Stimulated activated naive CD4-positive, alpha-beta T cell (primary cell): ENCODE data around the gene PROSER2.

Experiments
- DNase-seq, 6 experiments: peaks; one replicate each; lab custom pipeline; 2025; lab: John Stamatoyannopoulos, UW

The PROSER2 gene

DNA sequence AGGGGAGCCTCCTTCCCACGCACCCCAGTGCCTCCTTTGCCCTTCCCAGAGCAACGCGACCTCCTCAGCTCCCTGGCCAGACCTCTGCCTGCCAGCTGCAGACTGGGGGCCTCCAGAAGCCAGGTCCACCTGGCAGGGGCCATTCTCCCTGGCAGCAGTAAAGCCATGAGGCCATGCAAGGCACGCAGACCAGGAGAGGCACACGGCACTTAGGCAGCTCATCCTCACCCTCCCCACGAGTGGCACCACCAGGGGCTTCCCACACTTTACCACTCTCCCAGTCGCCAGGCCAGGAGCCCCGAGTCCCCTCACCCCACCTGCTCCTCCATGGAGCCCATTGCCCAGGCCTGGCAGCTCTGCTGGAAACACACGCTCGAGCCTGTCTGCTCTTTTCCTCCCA is 85.4 kb downstream of the PROSER2 start:
- DNase-seq: no peak

DNA sequence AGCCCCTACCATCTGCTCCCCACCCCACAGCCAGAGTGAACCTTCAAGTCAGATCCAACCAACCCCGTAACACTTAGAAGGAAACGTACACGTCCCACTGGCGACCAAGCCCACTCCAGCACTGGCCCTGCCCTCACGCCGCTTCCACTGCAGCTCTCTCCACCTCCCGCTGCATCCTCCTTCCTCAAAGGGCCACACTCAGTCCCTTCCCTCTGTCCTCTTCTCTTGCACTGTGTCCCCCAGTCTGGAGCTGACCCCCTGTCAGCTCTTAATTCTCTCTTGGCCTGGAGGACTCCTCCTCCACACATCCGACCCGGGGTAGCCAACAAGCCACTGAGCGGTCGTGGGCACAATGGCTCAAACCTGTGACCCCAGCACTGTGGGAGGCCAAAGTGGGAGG is 85.8 kb downstream of the PROSER2 start:
- no peak for DNase-seq

- DNase-seq: no peak
These were observed 86.5 kb downstream of the PROSER2 start for GRCh38 chr10:11909618-11910017.

GRCh38 chr10:11910102-11910501 is 86.9 kb downstream of the PROSER2 start:
- no peak for DNase-seq

GRCh38 chr10:11913079-11913641 is 90.0 kb downstream of the PROSER2 start:
- no peak for DNase-seq

- no peak for DNase-seq
These were observed 95.2 kb downstream of the PROSER2 start for GRCh38 chr10:11918384-11918783.

DNA sequence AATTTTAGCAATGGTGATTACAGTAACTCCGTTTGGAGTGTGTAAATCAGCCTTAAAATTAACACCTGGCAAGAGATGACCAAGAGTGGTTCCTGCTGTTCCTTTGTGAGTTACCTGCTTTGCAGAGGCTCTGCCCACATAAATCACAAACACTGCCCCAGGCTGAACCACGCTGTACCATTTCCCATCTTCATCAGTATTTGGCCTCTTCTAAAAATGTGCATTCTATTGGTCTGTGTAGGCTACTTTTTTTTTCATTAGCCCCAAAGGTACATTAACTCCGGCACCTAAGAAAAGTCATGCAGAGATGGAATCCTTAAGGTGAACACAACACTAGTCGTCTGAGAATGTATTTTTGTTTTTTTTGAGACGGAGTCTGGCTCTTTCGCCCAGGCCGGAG is 96.1 kb downstream of the PROSER2 start:
- DNase-seq: no peak
